K562 (cell line): ENCODE measurements around the gene CLCN1. TPM values are rescaled to one million over a fixed set of nuclear protein-coding genes. Genes with fewer than 3 reads are reported as not detected.

ENCODE experiments used
- ATAC-seq: fragments of 200-7000 bp; cut with Tn5 transposase; 3 replicates; pipeline ENCODE4 v1.9.1; 2020; ENCODE audit warnings: moderate library complexity
- BruUV-seq: library from RNA; stranded (reverse); fragments of 400-500 nt; replicated peaks from 2 replicates; lab custom pipeline; 2021; lab: Mats Ljungman, UMichigan
- CTCF ChIA-PET: fragments of 300-600 bp; formaldehyde crosslinking; extraction: SDS; loops from one replicate; lab custom pipeline; 2021; ENCODE audit warnings: low intra/inter-chr PET ratio; lab: Yijun Ruan, JAX
- POLR2A ChIA-PET: fragments of 300-600, 350-650 bp; sonication (Branson Sonifier 250); formaldehyde crosslinking; extraction: SDS; loops from one replicate; lab custom pipeline; 2021; ENCODE audit warnings: antibody characterized with exemption, inconsistent platforms; lab: Yijun Ruan, JAX
- DNase-seq, 4 experiments: peaks; one replicate each; pipeline versions ENCODE4 v3.0.0 to v3.0.0-alpha.2; 2011 to 2018; ENCODE audit warnings: low spot score in 3 of 4, mixed read lengths in 3 of 4; ENCODE audit errors: extremely low read depth in 1 of 4
- FAIRE-seq: peaks from 2 replicates; lab custom pipeline; 2011; peaks lifted over from hg19 to GRCh38; lab: Jason Lieb, UNC
- H2AFZ ChIP-seq: 2 replicates; pipeline ENCODE4 v1.6.0; 2011; ENCODE audit warnings: low read depth, low read length, control low read depth, inconsistent platforms
- H3K27ac ChIP-seq: fragments of 200-600 bp; 3 replicates; pipeline ENCODE4 v1.8.0; 2011; ENCODE audit warnings: low read depth, mild to moderate bottlenecking, control low read depth, inconsistent platforms, low read length, moderate library complexity, mixed read lengths; ENCODE audit errors: extremely low read depth
- H3K27me3 ChIP-seq, 2 experiments: fragments of 300-600 bp in 1 of 2; 2 replicates in 1 of 2; 3 replicates in 1 of 2; pipeline versions ENCODE4 v1.6.0 to v1.8.0; 2011; ENCODE audit warnings: inconsistent platforms in 2 of 2, low read length in 2 of 2, mild to moderate bottlenecking in 1 of 2, mixed read lengths in 1 of 2, moderate library complexity in 1 of 2; ENCODE audit not compliant: control insufficient read depth in 2 of 2, insufficient read depth in 2 of 2
- H3K36me3 ChIP-seq: fragments of 300-600 bp; 3 replicates; pipeline ENCODE4 v1.8.0; 2011; ENCODE audit warnings: mild to moderate bottlenecking, low read length, inconsistent platforms; ENCODE audit not compliant: control insufficient read depth, insufficient read depth
- H3K4me1 ChIP-seq, 2 experiments: fragments of 200-600 bp in 1 of 2; replicated peaks in 1 of 2; 2 replicates in 1 of 2; 3 replicates in 1 of 2; pipeline versions ENCODE4 v1.5.1 to v1.8.0; 2011; ENCODE audit warnings: inconsistent platforms in 2 of 2, low read length in 2 of 2, mild to moderate bottlenecking in 1 of 2, mixed read lengths in 1 of 2, moderate library complexity in 1 of 2; ENCODE audit not compliant: control insufficient read depth in 2 of 2, insufficient read depth in 2 of 2
- H3K4me2 ChIP-seq: 2 replicates; pipeline ENCODE4 v1.6.1; 2011; ENCODE audit warnings: low read length, control low read depth, inconsistent platforms, mixed read lengths; ENCODE audit not compliant: insufficient read depth
- H3K4me3 ChIP-seq: fragments of 200-600 bp; sonication (generic), shearing (Covaris generic); 2 replicates; pipeline ENCODE4 v1.5.1; 2016; ENCODE audit warnings: control low read depth, inconsistent platforms
- H3K79me2 ChIP-seq: fragments of 200-600 bp; 3 replicates; pipeline ENCODE4 v1.8.0; 2011; ENCODE audit warnings: low read length, inconsistent platforms; ENCODE audit not compliant: control insufficient read depth, insufficient read depth
- H3K9ac ChIP-seq, 2 experiments: 2 replicates each; pipeline versions ENCODE4 v1.6.0 to v1.6.1; 2011; ENCODE audit warnings: low read depth in 2 of 2, low read length in 2 of 2, control low read depth in 1 of 2, inconsistent platforms in 1 of 2, mild to moderate bottlenecking in 1 of 2, mixed read lengths in 1 of 2; ENCODE audit not compliant: insufficient read depth in 1 of 2
- H3K9me1 ChIP-seq: one replicate; pipeline ENCODE4 v1.6.0; 2011; ENCODE audit warnings: inconsistent platforms, mild to moderate bottlenecking, low read length, moderate library complexity; ENCODE audit not compliant: control insufficient read depth, insufficient read depth
- H3K9me3 ChIP-seq: replicated peaks from 2 replicates; pipeline ENCODE4 v1.5.1; 2011; ENCODE audit warnings: low read depth, low read length, inconsistent platforms; ENCODE audit not compliant: control insufficient read depth, insufficient read depth
- H4K20me1 ChIP-seq: replicated peaks from 2 replicates; pipeline ENCODE4 v1.6.1; 2011; ENCODE audit warnings: low read length, inconsistent platforms, mixed read lengths; ENCODE audit not compliant: control insufficient read depth, insufficient read depth
- HDGF ChIP-seq: fragments of 450-650 bp; IDR thresholded peaks from 2 replicates; pipeline ENCODE4 v1.6.1; 2016
- PCBP1 ChIP-seq: fragments of 200-400 bp; formaldehyde crosslinking; IDR thresholded peaks from 2 replicates; pipeline ENCODE4 v1.6.1; 2018; ENCODE audit warnings: mild to moderate bottlenecking, low read depth, low read length; ENCODE audit not compliant: poor library complexity, severe bottlenecking
- SETDB1 ChIP-seq: IDR thresholded peaks from one replicate; pipeline ENCODE4 v1.6.1; 2012; ENCODE audit warnings: low read length, control low read depth, inconsistent platforms
- SMAD2 ChIP-seq: fragments of 150-350 bp; IDR thresholded peaks from 2 replicates; pipeline ENCODE4 v1.6.1; 2014; ENCODE audit warnings: low read depth, mild to moderate bottlenecking, low read length
- TAF1 ChIP-seq: IDR thresholded peaks from 2 replicates; pipeline ENCODE4 v1.6.1; 2011; ENCODE audit warnings: mild to moderate bottlenecking, low read length, moderate library complexity; ENCODE audit not compliant: insufficient read depth, control insufficient read depth, severe bottlenecking; ENCODE audit errors: extremely low read depth
- ZBTB17 ChIP-seq: fragments of 450-650 bp; formaldehyde crosslinking; IDR thresholded peaks from 2 replicates; pipeline ENCODE4 v1.4.0; 2020; ENCODE audit warnings: mild to moderate bottlenecking
- ZNF165 ChIP-seq: fragments of 250-450 bp; sonication (Bioruptor Pico); IDR thresholded peaks from 2 replicates; pipeline ENCODE4 v1.4.0; 2020; ENCODE audit warnings: borderline replicate concordance
- WGBS: fragments of 100-300 bp; shearing (Covaris generic); methylation state at CpG from one replicate; pipeline ENCODE4 v1.1.6; 2016; ENCODE audit warnings: low coverage, mixed read lengths; ENCODE audit not compliant: insufficient coverage; ENCODE audit errors: missing lambda C conversion rate; 5-methylcytosine and 5-hydroxymethylcytosine counted together
- in situ Hi-C: fragments of 300-500 bp; cut with MboI; formaldehyde crosslinking; loops from 4 replicates; pipeline ENCODE4 v1.15.0; 2018; ENCODE audit warnings: inconsistent platforms, mixed read lengths
- intact Hi-C: fragments of 100-400 bp; cut with micrococcal nuclease; formaldehyde crosslinking; loops from 2 replicates; pipeline ENCODE4 v1.14.2; 2022
- polyA plus RNA-seq, 8 experiments: library from polyadenylated mRNA; depleted of rRNA in 4 of 8; stranded (reverse) in 5 of 8; unstranded in 3 of 8; fragments of >200 nt; fragmentation: Nextera tagmentation in 2 of 8; fragmentation: Illumina TruSeq in 1 of 8; extraction: Ambion mirVana in 2 of 8; extraction: Trizol in 1 of 8; gene quantifications; 2 replicates each; pipeline versions ENCODE4 v1.2.1 to v1.2.3, GENCODE V29; 2011 to 2014; ENCODE audit warnings: inconsistent platforms in 1 of 8, missing spikeins in 1 of 8
- total RNA-seq, 7 experiments: library from RNA; depleted of rRNA in 6 of 7; stranded (reverse); fragments of >200 nt in 6 of 7; fragmentation: Illumina TruSeq in 2 of 7; extraction: Trizol in 2 of 7; gene quantifications; 2 replicates each; pipeline versions ENCODE4 v1.2.1 to v1.2.3, GENCODE V29; 2011 to 2021; ENCODE audit warnings: low replicate concordance in 1 of 7

Gene CLCN1
- total and polyA plus RNA-seq, 9 of the 15 experiments (the other 6 are each of a cell fraction or from before 2014, with no cell fraction given) = 0.01 to 0.11 (median 0.04) TPM; not detected in 4

DNA sequence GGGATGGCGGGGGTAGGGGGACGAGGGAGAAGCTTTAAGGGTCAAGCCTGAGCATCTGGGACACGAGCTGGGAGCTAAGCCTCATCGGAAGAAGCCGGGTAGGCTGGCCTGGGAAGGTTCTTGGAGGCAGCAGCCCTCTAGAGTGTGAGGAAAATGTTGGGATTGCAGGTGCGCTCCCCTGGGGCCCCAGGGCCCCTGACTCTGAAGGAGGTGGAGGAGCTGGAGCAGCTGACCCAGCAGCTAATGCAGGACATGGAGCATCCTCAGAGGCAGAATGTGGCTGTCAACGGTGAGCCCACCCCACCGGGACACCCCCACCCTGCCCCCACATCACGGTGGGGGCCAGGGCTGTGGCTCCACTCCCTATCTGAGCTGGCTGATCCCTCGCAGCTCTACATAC is 72.1 kb downstream of the CLCN1 start:
- CTCF ChIA-PET = no interaction called here
- H3K27me3 ChIP-seq = no peaks in the 10 kb centered on the region; a peak in 1 of 5 replicates
- intact Hi-C loops (no loop called here), in situ Hi-C loops (no loop called here)
- no peak overlapping the region for H2AFZ ChIP-seq
- no peaks in the 10 kb centered on the region; the same call in 2 of the 3 replicates for H3K79me2 ChIP-seq
- POLR2A ChIA-PET = interaction anchor here (0.7 to 9.7 kb wide), 5 partner anchors 8 to 330 kb away, joined by 3 to 131 read pairs (median 3); partner anchors contain the start of gene EPHA1
- H3K9me3 ChIP-seq = no peaks in the 10 kb centered on the region
- peaks cover 18% of the 10 kb centered on the region for H3K9me1 ChIP-seq
- H3K4me3 ChIP-seq = no peak overlapping the region
- TF ChIP-seq ZBTB17 (CRISPR knock-in tag) = no peak
- no peak for TF ChIP-seq SETDB1
- TF ChIP-seq PCBP1 = no peak
- no peak for TF ChIP-seq SMAD2
- no peak for TF ChIP-seq HDGF
- no peak for TF ChIP-seq ZNF165 (CRISPR knock-in tag)
- TF ChIP-seq TAF1 = no peak
- no TSS peak for BruUV-seq
- WGBS = 86% methylated on average over 10 of the region's 10 CpGs
- peak overlapping the region in 1 of 2 experiments; percentile 22; a peak in 1 of 4 replicates for H3K9ac ChIP-seq
- H3K27ac ChIP-seq = no peak overlapping the region
- DNase-seq (peak in 2 of 4 experiments; percentile 30 to 32), ATAC-seq (no peak), FAIRE-seq (no peak)
- H3K4me2 ChIP-seq = no peak overlapping the region
- H3K4me1 ChIP-seq = peaks cover 5 to 29% of the 10 kb centered on the region in 2 experiments; a peak in 3 of 5 replicates
- H3K36me3 ChIP-seq = peaks cover 75% of the 10 kb centered on the region; the same call in 2 of the 3 replicates
- peaks cover 22% of the 10 kb centered on the region for H4K20me1 ChIP-seq
